ENCODE results near the gene STK32B. TPM values are rescaled to one million over a fixed set of nuclear protein-coding genes. Genes with fewer than 3 reads are reported as not detected.

STK32B gene
- total and polyA plus RNA-seq, 2 experiments from 2014 or later: 0.71 to 2.3 TPM

DNA sequence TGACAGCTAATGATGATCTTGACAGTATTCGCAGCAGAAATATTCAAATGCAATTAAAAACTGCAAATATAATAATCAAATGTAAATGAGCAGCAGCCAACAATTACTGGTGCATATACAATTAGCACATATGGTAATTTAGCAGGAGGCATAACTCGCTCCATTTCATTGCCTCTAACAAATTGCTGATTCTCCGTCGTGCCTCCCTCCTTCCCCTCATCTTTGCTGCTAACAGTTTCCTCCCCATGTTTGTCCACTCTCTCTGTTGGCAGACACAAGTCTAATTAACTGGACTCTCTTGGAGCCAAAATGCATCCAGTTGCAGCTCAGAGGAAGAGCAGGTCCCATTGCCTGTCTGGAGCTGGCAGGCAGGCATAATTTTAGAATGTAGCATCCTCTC, 210.6 kb downstream of the STK32B start (continued):
- TF ChIP-seq, protein P1, sequence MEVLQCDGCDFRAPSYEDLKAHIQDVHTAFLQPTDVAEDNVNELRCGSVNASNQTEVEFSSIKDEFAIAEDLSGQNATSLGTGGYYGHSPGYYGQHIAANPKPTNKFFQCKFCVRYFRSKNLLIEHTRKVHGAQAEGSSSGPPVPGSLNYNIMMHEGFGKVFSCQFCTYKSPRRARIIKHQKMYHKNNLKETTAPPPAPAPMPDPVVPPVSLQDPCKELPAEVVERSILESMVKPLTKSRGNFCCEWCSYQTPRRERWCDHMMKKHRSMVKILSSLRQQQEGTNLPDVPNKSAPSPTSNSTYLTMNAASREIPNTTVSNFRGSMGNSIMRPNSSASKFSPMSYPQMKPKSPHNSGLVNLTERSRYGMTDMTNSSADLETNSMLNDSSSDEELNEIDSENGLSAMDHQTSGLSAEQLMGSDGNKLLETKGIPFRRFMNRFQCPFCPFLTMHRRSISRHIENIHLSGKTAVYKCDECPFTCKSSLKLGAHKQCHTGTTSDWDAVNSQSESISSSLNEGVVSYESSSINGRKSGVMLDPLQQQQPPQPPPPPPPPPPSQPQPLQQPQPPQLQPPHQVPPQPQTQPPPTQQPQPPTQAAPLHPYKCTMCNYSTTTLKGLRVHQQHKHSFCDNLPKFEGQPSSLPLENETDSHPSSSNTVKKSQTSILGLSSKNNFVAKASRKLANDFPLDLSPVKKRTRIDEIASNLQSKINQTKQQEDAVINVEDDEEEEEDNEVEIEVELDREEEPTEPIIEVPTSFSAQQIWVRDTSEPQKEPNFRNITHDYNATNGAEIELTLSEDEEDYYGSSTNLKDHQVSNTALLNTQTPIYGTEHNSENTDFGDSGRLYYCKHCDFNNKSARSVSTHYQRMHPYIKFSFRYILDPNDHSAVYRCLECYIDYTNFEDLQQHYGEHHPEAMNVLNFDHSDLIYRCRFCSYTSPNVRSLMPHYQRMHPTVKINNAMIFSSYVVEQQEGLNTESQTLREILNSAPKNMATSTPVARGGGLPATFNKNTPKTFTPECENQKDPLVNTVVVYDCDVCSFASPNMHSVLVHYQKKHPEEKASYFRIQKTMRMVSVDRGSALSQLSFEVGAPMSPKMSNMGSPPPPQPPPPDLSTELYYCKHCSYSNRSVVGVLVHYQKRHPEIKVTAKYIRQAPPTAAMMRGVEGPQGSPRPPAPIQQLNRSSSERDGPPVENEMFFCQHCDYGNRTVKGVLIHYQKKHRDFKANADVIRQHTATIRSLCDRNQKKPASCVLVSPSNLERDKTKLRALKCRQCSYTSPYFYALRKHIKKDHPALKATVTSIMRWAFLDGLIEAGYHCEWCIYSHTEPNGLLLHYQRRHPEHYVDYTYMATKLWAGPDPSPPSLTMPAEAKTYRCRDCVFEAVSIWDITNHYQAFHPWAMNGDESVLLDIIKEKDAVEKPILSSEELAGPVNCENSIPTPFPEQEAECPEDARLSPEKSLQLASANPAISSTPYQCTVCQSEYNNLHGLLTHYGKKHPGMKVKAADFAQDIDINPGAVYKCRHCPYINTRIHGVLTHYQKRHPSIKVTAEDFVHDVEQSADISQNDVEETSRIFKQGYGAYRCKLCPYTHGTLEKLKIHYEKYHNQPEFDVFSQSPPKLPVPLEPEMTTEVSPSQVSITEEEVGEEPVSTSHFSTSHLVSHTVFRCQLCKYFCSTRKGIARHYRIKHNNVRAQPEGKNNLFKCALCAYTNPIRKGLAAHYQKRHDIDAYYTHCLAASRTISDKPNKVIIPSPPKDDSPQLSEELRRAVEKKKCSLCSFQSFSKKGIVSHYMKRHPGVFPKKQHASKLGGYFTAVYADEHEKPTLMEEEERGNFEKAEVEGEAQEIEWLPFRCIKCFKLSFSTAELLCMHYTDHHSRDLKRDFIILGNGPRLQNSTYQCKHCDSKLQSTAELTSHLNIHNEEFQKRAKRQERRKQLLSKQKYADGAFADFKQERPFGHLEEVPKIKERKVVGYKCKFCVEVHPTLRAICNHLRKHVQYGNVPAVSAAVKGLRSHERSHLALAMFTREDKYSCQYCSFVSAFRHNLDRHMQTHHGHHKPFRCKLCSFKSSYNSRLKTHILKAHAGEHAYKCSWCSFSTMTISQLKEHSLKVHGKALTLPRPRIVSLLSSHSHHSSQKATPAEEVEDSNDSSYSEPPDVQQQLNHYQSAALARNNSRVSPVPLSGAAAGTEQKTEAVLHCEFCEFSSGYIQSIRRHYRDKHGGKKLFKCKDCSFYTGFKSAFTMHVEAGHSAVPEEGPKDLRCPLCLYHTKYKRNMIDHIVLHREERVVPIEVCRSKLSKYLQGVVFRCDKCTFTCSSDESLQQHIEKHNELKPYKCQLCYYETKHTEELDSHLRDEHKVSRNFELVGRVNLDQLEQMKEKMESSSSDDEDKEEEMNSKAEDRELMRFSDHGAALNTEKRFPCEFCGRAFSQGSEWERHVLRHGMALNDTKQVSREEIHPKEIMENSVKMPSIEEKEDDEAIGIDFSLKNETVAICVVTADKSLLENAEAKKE (CRISPR knock-in tag; IDR thresholded peaks at IDR 0.05): no peak
- TF ChIP-seq NANOG (IDR thresholded peaks at IDR 0.05; ENCODE audit: borderline replicate concordance) (no peak), EZH2 (IDR thresholded peaks at IDR 0.05; ENCODE audit: low read depth, unreplicated experiment) (no peak), EZH2phosphoT487 (IDR thresholded peaks at IDR 0.05; ENCODE audit: unreplicated experiment) (no peak)
- TF ChIP-seq, protein P2, sequence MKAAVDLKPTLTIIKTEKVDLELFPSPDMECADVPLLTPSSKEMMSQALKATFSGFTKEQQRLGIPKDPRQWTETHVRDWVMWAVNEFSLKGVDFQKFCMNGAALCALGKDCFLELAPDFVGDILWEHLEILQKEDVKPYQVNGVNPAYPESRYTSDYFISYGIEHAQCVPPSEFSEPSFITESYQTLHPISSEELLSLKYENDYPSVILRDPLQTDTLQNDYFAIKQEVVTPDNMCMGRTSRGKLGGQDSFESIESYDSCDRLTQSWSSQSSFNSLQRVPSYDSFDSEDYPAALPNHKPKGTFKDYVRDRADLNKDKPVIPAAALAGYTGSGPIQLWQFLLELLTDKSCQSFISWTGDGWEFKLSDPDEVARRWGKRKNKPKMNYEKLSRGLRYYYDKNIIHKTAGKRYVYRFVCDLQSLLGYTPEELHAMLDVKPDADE (IDR thresholded peaks at IDR 0.05): no peak

DNA sequence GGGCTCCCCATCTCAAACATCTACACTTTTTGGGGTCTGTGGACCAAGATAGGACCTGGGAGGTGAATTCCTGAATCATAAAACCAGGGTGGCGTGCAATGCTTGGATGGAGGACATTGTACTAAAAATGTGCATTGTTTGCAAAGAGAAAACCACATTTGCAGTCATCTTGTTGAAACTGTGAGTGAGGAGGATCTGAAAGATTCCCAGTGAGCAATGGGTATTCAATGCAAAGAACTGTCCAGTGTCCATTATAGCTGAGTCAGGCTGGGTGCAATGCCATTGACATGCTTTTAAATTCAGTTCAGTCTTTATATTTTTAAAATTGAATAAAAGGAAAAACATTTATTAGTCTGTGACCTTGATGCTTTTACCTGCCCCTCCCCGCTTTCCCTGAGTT, 215.7 kb downstream of the STK32B start:
- H3K27me3 Mint-ChIP-seq (ENCODE audit: insufficient read depth, low read depth, poor library complexity): no peaks in the 10 kb centered on the region
- no peaks in the 10 kb centered on the region for H3K4me1 ChIP-seq (ENCODE audit: insufficient read depth)
- H2AFZ ChIP-seq: no peak overlapping the region
- no peaks in the 10 kb centered on the region for H3K36me3 ChIP-seq (ENCODE audit: insufficient read depth)
- no peak overlapping the region for H3K4me3 Mint-ChIP-seq
- DNase-seq (ENCODE audit: low spot score): no peak
- H4K20me1 ChIP-seq (replicated peaks; ENCODE audit: insufficient read depth): no peaks in the 10 kb centered on the region
- no peak overlapping the region for H3K4me3 ChIP-seq
- H3K36me3 Mint-ChIP-seq (ENCODE audit: low read depth): no peaks in the 10 kb centered on the region
- H3K27ac ChIP-seq (ENCODE audit: low read depth): no peak overlapping the region
- H3K79me2 ChIP-seq (replicated peaks; ENCODE audit: insufficient read depth): no peaks in the 10 kb centered on the region
- H3K27me3 ChIP-seq (ENCODE audit: insufficient read depth): no peaks in the 10 kb centered on the region
- H3K9me3 Mint-ChIP-seq: no peaks in the 10 kb centered on the region
- H3K9me2 ChIP-seq (ENCODE audit: insufficient read depth): no peaks in the 10 kb centered on the region
- TF ChIP-seq, protein P3, sequence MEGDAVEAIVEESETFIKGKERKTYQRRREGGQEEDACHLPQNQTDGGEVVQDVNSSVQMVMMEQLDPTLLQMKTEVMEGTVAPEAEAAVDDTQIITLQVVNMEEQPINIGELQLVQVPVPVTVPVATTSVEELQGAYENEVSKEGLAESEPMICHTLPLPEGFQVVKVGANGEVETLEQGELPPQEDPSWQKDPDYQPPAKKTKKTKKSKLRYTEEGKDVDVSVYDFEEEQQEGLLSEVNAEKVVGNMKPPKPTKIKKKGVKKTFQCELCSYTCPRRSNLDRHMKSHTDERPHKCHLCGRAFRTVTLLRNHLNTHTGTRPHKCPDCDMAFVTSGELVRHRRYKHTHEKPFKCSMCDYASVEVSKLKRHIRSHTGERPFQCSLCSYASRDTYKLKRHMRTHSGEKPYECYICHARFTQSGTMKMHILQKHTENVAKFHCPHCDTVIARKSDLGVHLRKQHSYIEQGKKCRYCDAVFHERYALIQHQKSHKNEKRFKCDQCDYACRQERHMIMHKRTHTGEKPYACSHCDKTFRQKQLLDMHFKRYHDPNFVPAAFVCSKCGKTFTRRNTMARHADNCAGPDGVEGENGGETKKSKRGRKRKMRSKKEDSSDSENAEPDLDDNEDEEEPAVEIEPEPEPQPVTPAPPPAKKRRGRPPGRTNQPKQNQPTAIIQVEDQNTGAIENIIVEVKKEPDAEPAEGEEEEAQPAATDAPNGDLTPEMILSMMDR (conservative IDR thresholded peaks at IDR 0.05; ENCODE audit: low read depth in 2 of 2): no peak
- TF ChIP-seq EZH2 (IDR thresholded peaks at IDR 0.05; ENCODE audit: low read depth, unreplicated experiment): no peak
- no peaks in the 10 kb centered on the region for H3F3A ChIP-seq (replicated peaks; ENCODE audit: low read depth)
- H3K4me2 ChIP-seq: no peak overlapping the region
- no peak overlapping the region for H3K27ac Mint-ChIP-seq
- ATAC-seq: no peak
- H3K4me1 Mint-ChIP-seq: no peaks in the 10 kb centered on the region
